ENCODE results near the gene PPP1R13B. TPM values are rescaled to one million over a fixed set of nuclear protein-coding genes. Genes with fewer than 3 reads are reported as not detected.

The PPP1R13B gene
- total RNA-seq, 1 donor from 2014 or later: 7.3 TPM

DNA sequence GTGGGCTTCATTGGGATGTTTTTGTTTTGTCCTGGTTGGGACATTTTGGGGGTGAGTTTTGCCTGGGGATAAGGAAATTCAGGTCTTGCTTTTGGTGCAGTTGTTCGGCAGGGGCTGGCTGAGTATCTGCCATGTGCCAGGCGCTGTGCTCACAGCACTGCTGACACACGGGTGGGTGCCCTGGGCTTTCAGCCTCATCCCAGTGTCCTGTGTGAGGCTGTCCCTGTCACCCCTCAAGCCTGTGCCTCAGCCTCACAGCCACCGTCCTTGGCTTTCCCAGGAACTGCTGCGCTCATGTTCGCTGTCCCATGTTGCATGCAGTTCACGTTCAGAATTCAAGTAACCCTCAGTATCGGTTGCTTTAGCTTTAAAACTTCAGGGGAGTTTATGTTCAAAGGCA is 157.0 kb downstream of the PPP1R13B start:
- Histone ChIP-seq H3K36me3 (ENCODE audit: control insufficient read depth, insufficient read depth, low read length) (peaks cover 3% of the 10 kb centered on the region), H3K27me3 (ENCODE audit: control insufficient read depth, insufficient read depth, low read length) (no peaks in the 10 kb centered on the region), H3K4me3 (ENCODE audit: low read depth, low read length) (no peak overlapping the region)
- TF ChIP-seq, protein P1, sequence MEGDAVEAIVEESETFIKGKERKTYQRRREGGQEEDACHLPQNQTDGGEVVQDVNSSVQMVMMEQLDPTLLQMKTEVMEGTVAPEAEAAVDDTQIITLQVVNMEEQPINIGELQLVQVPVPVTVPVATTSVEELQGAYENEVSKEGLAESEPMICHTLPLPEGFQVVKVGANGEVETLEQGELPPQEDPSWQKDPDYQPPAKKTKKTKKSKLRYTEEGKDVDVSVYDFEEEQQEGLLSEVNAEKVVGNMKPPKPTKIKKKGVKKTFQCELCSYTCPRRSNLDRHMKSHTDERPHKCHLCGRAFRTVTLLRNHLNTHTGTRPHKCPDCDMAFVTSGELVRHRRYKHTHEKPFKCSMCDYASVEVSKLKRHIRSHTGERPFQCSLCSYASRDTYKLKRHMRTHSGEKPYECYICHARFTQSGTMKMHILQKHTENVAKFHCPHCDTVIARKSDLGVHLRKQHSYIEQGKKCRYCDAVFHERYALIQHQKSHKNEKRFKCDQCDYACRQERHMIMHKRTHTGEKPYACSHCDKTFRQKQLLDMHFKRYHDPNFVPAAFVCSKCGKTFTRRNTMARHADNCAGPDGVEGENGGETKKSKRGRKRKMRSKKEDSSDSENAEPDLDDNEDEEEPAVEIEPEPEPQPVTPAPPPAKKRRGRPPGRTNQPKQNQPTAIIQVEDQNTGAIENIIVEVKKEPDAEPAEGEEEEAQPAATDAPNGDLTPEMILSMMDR (IDR thresholded peaks at IDR 0.05; ENCODE audit: insufficient read depth, low read length, poor library complexity, severe bottlenecking): no peak
- no peak for DNase-seq (ENCODE audit: low read depth)

DNA sequence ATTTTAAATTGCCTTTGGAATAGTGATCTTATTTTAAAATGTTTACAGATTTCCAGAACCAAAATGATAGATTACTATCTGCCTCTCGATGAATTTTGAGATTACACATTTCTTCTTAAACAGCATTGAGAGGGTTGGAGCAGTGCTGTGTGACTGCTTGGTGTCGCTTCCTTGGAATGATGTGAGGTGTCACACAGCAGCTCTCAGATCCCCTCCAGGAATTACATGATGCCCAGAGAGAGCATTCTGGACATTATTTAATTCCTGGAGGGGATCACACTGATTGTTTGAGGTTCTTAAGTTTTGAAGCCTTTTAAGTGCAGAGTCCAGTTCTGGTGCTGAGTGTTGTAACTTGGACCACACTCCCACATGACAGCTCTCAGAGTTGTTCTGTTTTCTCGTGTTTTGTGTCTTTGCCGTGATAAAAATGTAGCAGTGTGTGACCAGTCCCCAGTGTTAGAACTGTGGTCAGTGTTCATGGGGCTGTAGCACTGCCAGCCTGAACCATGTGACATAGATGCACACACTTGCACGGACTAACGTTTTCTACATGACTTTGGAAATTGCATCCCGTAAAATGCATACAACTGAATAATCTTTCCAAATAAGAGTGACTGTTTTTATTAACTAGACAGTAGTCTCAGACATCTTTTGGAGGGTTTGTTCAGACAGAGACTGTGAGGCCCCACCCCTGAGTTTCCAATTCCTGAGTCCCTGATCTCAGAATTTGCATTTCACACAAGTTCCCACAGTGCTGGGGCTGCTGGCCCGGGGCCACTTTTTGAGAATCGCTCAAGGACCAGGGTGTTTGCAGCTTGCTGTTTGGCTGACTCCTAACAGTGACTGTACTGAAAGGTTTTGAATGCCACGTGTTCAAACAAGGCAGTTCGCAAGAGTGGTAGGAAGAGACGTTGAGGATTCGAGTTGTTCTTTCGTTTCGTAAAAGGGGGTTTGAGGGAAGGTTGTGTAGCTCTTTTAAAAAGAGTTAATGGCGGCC is 158.2 kb downstream of the PPP1R13B start:
- TF ChIP-seq, protein P1 (IDR thresholded peaks at IDR 0.05; ENCODE audit: insufficient read depth, low read length, poor library complexity, severe bottlenecking): no peak
- no peak for DNase-seq (ENCODE audit: low read depth)
- peaks cover 3% of the 10 kb centered on the region for H3K36me3 ChIP-seq (ENCODE audit: control insufficient read depth, insufficient read depth, low read length)
- no peak overlapping the region for H3K4me3 ChIP-seq (ENCODE audit: low read depth, low read length)
- no peaks in the 10 kb centered on the region for H3K27me3 ChIP-seq (ENCODE audit: control insufficient read depth, insufficient read depth, low read length)

DNA sequence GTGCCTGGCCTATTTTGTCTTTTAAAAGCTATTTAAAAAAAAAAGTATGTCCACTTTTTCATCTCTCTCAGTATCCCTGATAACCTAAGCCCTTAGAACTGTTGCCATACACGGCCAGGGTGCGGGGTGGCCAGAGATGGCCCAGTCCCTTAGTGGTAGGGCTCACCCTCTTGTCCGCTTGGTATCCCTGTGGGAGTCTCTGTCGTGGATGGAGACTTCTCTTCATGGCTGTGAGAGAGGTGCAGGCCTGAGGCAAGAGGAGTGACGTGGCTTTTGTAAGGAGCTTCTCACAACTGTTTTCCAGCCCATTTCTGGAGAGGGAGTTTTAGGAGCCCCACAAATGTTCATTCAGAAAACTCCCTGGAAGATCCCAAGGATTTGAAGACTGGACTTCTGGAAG is 158.9 kb downstream of the PPP1R13B start:
- no peak overlapping the region for H3K4me3 ChIP-seq (ENCODE audit: low read depth, low read length)
- DNase-seq (ENCODE audit: low read depth): no peak
- no peaks in the 10 kb centered on the region for H3K27me3 ChIP-seq (ENCODE audit: control insufficient read depth, insufficient read depth, low read length)
- H3K36me3 ChIP-seq (ENCODE audit: control insufficient read depth, insufficient read depth, low read length): peaks cover 4% of the 10 kb centered on the region
- TF ChIP-seq, protein P1 (IDR thresholded peaks at IDR 0.05; ENCODE audit: insufficient read depth, low read length, poor library complexity, severe bottlenecking): no peak

GRCh38 chr14:103687712-103688111 is 159.7 kb downstream of the PPP1R13B start:
- TF ChIP-seq, protein P1 (IDR thresholded peaks at IDR 0.05; ENCODE audit: insufficient read depth, low read length, poor library complexity, severe bottlenecking): no peak
- no peak for DNase-seq (ENCODE audit: low read depth)
- H3K27me3 ChIP-seq (ENCODE audit: control insufficient read depth, insufficient read depth, low read length): no peaks in the 10 kb centered on the region
- peaks cover 5% of the 10 kb centered on the region for H3K36me3 ChIP-seq (ENCODE audit: control insufficient read depth, insufficient read depth, low read length)
- H3K4me3 ChIP-seq (ENCODE audit: low read depth, low read length): no peak overlapping the region

- Histone ChIP-seq H3K36me3 (ENCODE audit: control insufficient read depth, insufficient read depth, low read length) (peaks cover 3% of the 10 kb centered on the region), H3K27me3 (ENCODE audit: control insufficient read depth, insufficient read depth, low read length) (no peaks in the 10 kb centered on the region), H3K4me3 (ENCODE audit: low read depth, low read length) (no peak overlapping the region)
- TF ChIP-seq, protein P1 (IDR thresholded peaks at IDR 0.05; ENCODE audit: insufficient read depth, low read length, poor library complexity, severe bottlenecking): no peak
- no peak for DNase-seq (ENCODE audit: low read depth)
Measured at GRCh38 chr14:103686831-103687485, 160.4 kb downstream of the PPP1R13B start.

Data from kidney epithelial cell (primary cell).